Transverse colon (tissue), 3 donors: ENCODE results near the gene FAF2.

Experiments used
- POLR2A ChIP-seq: fragments of 450-650 bp; IDR thresholded peaks from one replicate; pipeline ENCODE4 v1.6.1; 2016; ENCODE audit warnings: antibody characterized with exemption, mild to moderate bottlenecking, moderate library complexity
- TF ChIP-seq, protein P1 (sequence below), 5 experiments: fragments of 200-600 bp in 3 of 5; fragments of 450-650 bp in 2 of 5; sonication (generic) in 3 of 5; IDR thresholded peaks; 1 replicate in 2 of 5; 2 replicates in 3 of 5; pipeline ENCODE4 v1.5.1; 2016 to 2017; ENCODE audit warnings: antibody characterized with exemption in 5 of 5, inconsistent platforms in 3 of 5, mild to moderate bottlenecking in 2 of 5, moderate library complexity in 1 of 5

DNA sequence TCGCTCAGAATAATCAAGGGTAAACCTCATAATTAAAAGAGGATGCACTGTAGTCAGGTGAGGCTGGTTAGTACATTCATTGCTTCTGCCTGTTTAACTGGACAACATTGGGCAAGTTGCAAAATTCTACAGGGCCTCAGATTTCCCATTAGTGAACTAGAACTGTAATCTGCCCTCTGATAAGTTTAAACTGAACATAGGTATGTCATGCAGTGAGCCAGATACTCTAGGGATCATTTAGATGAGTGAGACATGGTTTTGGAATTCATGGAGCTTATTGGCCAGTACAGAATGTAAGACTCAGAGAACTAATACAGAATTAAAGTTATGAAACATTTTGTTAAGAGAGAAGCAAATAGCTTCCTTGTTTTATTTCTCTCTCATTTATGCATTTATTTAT is 53.1 kb downstream of the FAF2 start:
- TF ChIP-seq POLR2A: no peak
- TF ChIP-seq, protein P1, sequence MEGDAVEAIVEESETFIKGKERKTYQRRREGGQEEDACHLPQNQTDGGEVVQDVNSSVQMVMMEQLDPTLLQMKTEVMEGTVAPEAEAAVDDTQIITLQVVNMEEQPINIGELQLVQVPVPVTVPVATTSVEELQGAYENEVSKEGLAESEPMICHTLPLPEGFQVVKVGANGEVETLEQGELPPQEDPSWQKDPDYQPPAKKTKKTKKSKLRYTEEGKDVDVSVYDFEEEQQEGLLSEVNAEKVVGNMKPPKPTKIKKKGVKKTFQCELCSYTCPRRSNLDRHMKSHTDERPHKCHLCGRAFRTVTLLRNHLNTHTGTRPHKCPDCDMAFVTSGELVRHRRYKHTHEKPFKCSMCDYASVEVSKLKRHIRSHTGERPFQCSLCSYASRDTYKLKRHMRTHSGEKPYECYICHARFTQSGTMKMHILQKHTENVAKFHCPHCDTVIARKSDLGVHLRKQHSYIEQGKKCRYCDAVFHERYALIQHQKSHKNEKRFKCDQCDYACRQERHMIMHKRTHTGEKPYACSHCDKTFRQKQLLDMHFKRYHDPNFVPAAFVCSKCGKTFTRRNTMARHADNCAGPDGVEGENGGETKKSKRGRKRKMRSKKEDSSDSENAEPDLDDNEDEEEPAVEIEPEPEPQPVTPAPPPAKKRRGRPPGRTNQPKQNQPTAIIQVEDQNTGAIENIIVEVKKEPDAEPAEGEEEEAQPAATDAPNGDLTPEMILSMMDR (IDR thresholded peaks at IDR 0.05): no peak
